GM23338 (cell line): ENCODE results near the gene XRCC5. TPM values are rescaled to one million over a fixed set of nuclear protein-coding genes. Genes with fewer than 3 reads are reported as not detected.
A peak's percentile ranks its signal among the peaks of the same experiment; 100 is the strongest.

Source experiments
- ATAC-seq: fragments of 200-7000 bp; cut with Tn5 transposase; 3 replicates; pipeline ENCODE4 v1.9.1; 2020
- DNase-seq: peaks from one replicate; pipeline ENCODE4 v3.0.0-alpha.2; 2015; ENCODE audit warnings: low spot score
- H2AFZ ChIP-seq: fragments of 200-600 bp; sonication (generic); 2 replicates; pipeline ENCODE4 v1.8.0; 2016; ENCODE audit warnings: antibody characterized with exemption, mild to moderate bottlenecking, moderate library complexity
- H3F3A ChIP-seq: fragments of 200-600 bp; sonication (generic); replicated peaks from 2 replicates; pipeline ENCODE4 v1.8.0; 2017; ENCODE audit warnings: antibody characterized with exemption, mixed run types, low read depth
- H3K27ac ChIP-seq: fragments of 200-600 bp; sonication (generic); 2 replicates; pipeline ENCODE4 v1.6.1; 2016; ENCODE audit warnings: low read depth
- H3K27me3 ChIP-seq: fragments of 200-600 bp; sonication (generic); 2 replicates; pipeline ENCODE4 v1.8.0; 2016; ENCODE audit warnings: mild to moderate bottlenecking, mixed run types, moderate library complexity; ENCODE audit not compliant: insufficient read depth
- H3K36me3 ChIP-seq: fragments of 200-600 bp; sonication (generic); 2 replicates; pipeline ENCODE4 v1.8.0; 2016; ENCODE audit warnings: mild to moderate bottlenecking; ENCODE audit not compliant: insufficient read depth
- H3K4me1 ChIP-seq: fragments of 200-600 bp; sonication (generic); 2 replicates; pipeline ENCODE4 v1.8.0; 2016; ENCODE audit warnings: mild to moderate bottlenecking, moderate library complexity; ENCODE audit not compliant: insufficient read depth
- H3K4me2 ChIP-seq: fragments of 200-600 bp; sonication (generic); 2 replicates; pipeline ENCODE4 v1.7.1; 2017; ENCODE audit warnings: mixed run types
- H3K4me3 ChIP-seq: fragments of 200-600 bp; sonication (generic); 2 replicates; pipeline ENCODE4 v1.6.1; 2016; ENCODE audit warnings: mixed run types
- H3K79me2 ChIP-seq: fragments of 200-600 bp; sonication (generic); replicated peaks from 2 replicates; pipeline ENCODE4 v1.8.0; 2017; ENCODE audit warnings: mild to moderate bottlenecking; ENCODE audit not compliant: insufficient read depth
- H3K9me2 ChIP-seq: fragments of 200-600 bp; sonication (generic); 2 replicates; pipeline ENCODE4 v1.8.0; 2017; ENCODE audit not compliant: insufficient read depth
- H4K20me1 ChIP-seq: fragments of 200-600 bp; sonication (generic); replicated peaks from 2 replicates; pipeline ENCODE4 v1.8.0; 2017; ENCODE audit warnings: mild to moderate bottlenecking; ENCODE audit not compliant: insufficient read depth
- H3K27ac Mint-ChIP-seq: 2 replicates; pipeline ENCODE4 v1.8.0; 2020; ENCODE audit warnings: inconsistent platforms, mild to moderate bottlenecking, moderate library complexity, mixed read lengths
- H3K27me3 Mint-ChIP-seq: 3 replicates; pipeline ENCODE4 v1.8.0; 2022; ENCODE audit warnings: low read depth, mild to moderate bottlenecking, moderate library complexity, mixed read lengths, inconsistent platforms; ENCODE audit not compliant: insufficient read depth, poor library complexity
- H3K36me3 Mint-ChIP-seq: 3 replicates; pipeline ENCODE4 v1.8.0; 2021; ENCODE audit warnings: low read depth, mild to moderate bottlenecking, inconsistent platforms, moderate library complexity, mixed read lengths
- H3K4me1 Mint-ChIP-seq: 3 replicates; pipeline ENCODE4 v1.8.0; 2020; ENCODE audit warnings: mild to moderate bottlenecking, inconsistent platforms, mixed read lengths
- H3K4me3 Mint-ChIP-seq: 3 replicates; pipeline ENCODE4 v1.8.0; 2021; ENCODE audit warnings: moderate library complexity, mild to moderate bottlenecking, inconsistent platforms, mixed read lengths
- H3K9me3 Mint-ChIP-seq: 3 replicates; pipeline ENCODE4 v1.8.0; 2020; ENCODE audit warnings: moderate library complexity, mild to moderate bottlenecking, inconsistent platforms, mixed read lengths
- CREB1 ChIP-seq: fragments of 250-450 bp; sonication (Bioruptor Pico); IDR thresholded peaks from 2 replicates; pipeline ENCODE4 v1.5.0; 2020; ENCODE audit warnings: low read depth, mild to moderate bottlenecking, moderate library complexity
- ETS1 ChIP-seq: IDR thresholded peaks from 2 replicates; pipeline ENCODE4 v1.6.1; 2016; ENCODE audit warnings: antibody characterized with exemption
- POLR2AphosphoS5 ChIP-seq: IDR thresholded peaks from 2 replicates; pipeline ENCODE4 v1.6.1; 2016; ENCODE audit warnings: antibody characterized with exemption, low read depth
- REST ChIP-seq: IDR thresholded peaks from one replicate; pipeline ENCODE4 v1.6.1; 2018; ENCODE audit warnings: antibody characterized with exemption; ENCODE audit not compliant: unreplicated experiment
- ZNF114 ChIP-seq: fragments of 250-450 bp; sonication (Bioruptor Pico); IDR thresholded peaks from 2 replicates; pipeline ENCODE4 v1.5.0; 2020; ENCODE audit warnings: mild to moderate bottlenecking, moderate library complexity
- polyA plus RNA-seq: library from polyadenylated mRNA; unstranded; fragments of >200 nt; fragmentation: Nextera tagmentation; extraction: Ambion mirVana; gene quantifications from 2 replicates; pipeline ENCODE4 v1.2.1, GENCODE V29; 2016
- total RNA-seq: library from RNA; depleted of rRNA; stranded (reverse); fragments of >200 nt; shearing (Covaris generic); gene quantifications from 2 replicates; pipeline ENCODE4 v1.2.3, GENCODE V29; 2014

The XRCC5 gene
- total and polyA plus RNA-seq, 2 experiments from 2014 or later: 499 to 524 TPM

GRCh38 chr2:216081487-216082116 is 27.5 kb upstream of the XRCC5 start, which contains the start of the genes PECR and TMEM169:
Gene PECR, minus strand, starts transcription at chr2:216081809. Its CDS starts 68 bp downstream, at chr2:216081741.
Gene TMEM169, plus strand, starts transcription at chr2:216081919. Its CDS starts 14,045 bp downstream, at chr2:216095964.
- H3K27me3 Mint-ChIP-seq: no peaks in the 10 kb centered on the region
- peaks cover 37% of the 10 kb centered on the region for H3K4me1 Mint-ChIP-seq
- H3K9me3 Mint-ChIP-seq: no peaks in the 10 kb centered on the region

GRCh38 chr2:216082117-216082711 is 26.9 kb upstream of the XRCC5 start:
- Mint-ChIP-seq H3K9me3 (no peaks in the 10 kb centered on the region), H3K4me3 (peak overlapping the region; percentile 90), H3K27ac (peak overlapping the region; percentile 82), H3K4me1 (peaks cover 37% of the 10 kb centered on the region), H3K36me3 (no peaks in the 10 kb centered on the region), H3K27me3 (no peaks in the 10 kb centered on the region)
- DNase-seq: peak; percentile 67
- Histone ChIP-seq H3K4me3 (peak overlapping the region; percentile 83), H3K79me2 (peaks cover 20% of the 10 kb centered on the region), H3K36me3 (no peaks in the 10 kb centered on the region), H3K27ac (peak overlapping the region; percentile 78), H3K9me2 (no peaks in the 10 kb centered on the region), H3K4me2 (peak overlapping the region; percentile 90), H3K27me3 (no peaks in the 10 kb centered on the region), H2AFZ (peak overlapping the region; percentile 67), H3K4me1 (peaks cover 33% of the 10 kb centered on the region), H3F3A (no peaks in the 10 kb centered on the region; the same call in 1 of the 2 replicates), H4K20me1 (no peaks in the 10 kb centered on the region; the same call in 1 of the 2 replicates)
- TF ChIP-seq REST: no peak
- peak; percentile 52 for ATAC-seq

More at GRCh38 chr2:216081487-216082116, 27.5 kb upstream of the XRCC5 start, which contains the start of the genes PECR and TMEM169:
- H3K4me3 ChIP-seq: peak within 1 kb of the TSS; percentile 83
- H3K79me2 ChIP-seq: peaks cover 20% of the 10 kb centered on the region
- H3K9me2 ChIP-seq: no peaks in the 10 kb centered on the region
- H4K20me1 ChIP-seq: no peaks in the 10 kb centered on the region; the same call in 1 of the 2 replicates
- H3K4me2 ChIP-seq: peak within 1 kb of the TSS; percentile 90
- ATAC-seq: peak; percentile 91
- H3K4me3 Mint-ChIP-seq: peak within 1 kb of the TSS; percentile 90
- no peaks in the 10 kb centered on the region for H3K36me3 ChIP-seq
- no peak for TF ChIP-seq ZNF114 (CRISPR knock-in tag)
- no peak for TF ChIP-seq ETS1
- no peak for TF ChIP-seq CREB1 (CRISPR knock-in tag)
- peak; percentile 98 for TF ChIP-seq POLR2AphosphoS5
- H3K4me1 ChIP-seq: peaks cover 33% of the 10 kb centered on the region
- peak within 1 kb of the TSS; percentile 92 for H2AFZ ChIP-seq
- H3K27me3 ChIP-seq: no peaks in the 10 kb centered on the region
- H3K36me3 Mint-ChIP-seq: no peaks in the 10 kb centered on the region
- H3K27ac Mint-ChIP-seq: peak within 1 kb of the TSS; percentile 87
- peak; percentile 94 for DNase-seq
- no peaks in the 10 kb centered on the region; the same call in 1 of the 2 replicates for H3F3A ChIP-seq
- H3K27ac ChIP-seq: peak within 1 kb of the TSS; percentile 82
